Measurements from ENCODE around the gene NEGR1. TPM values are rescaled to one million over a fixed set of nuclear protein-coding genes. Genes with fewer than 3 reads are reported as not detected.
A peak's percentile ranks its signal among the peaks of the same experiment; 100 is the strongest.

Gene NEGR1
- total RNA-seq, 1 experiment from 2014 or later = 3.0 TPM

DNA sequence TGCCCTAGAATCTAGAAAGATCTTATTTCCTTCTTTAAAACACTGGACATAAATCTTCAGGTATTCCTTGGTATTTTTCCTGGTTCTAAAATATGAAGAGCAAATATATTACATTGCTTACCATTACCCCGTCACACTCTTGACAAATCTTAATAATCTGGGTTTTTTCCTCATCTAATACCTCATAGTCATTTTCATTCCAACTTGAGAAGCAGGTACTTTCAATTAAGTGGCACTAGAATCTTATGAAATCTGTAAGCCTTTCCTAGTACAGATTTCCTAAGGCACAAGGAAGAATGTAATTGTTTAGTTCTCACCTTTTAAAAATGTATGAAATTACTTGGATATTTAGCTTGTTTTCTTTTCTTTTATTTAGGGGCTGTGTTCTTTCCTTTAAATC lies 720.0 kb downstream of the NEGR1 start:
- no peak for DNase-seq (ENCODE audit: low spot score)

DNA sequence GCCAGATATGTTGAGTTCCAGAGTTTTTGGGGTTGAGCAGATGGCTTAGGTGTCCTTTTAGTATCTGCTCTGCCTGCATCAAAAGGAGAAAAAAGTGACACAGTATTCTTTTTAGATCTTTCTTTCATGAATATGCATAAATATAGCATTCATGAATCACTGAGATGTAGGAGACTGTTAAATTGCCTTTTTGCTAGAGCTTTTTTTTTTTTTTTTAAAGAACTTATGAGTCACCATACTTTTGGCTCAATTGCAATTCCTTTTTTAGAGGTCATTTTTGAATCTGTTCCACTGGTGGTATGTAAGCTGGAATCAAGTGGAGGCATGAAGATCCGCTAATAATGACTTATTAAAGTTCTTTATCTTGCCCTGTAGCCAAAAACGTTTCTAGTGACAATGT lies 720.6 kb downstream of the NEGR1 start:
- no peak for DNase-seq (ENCODE audit: low spot score)

DNA sequence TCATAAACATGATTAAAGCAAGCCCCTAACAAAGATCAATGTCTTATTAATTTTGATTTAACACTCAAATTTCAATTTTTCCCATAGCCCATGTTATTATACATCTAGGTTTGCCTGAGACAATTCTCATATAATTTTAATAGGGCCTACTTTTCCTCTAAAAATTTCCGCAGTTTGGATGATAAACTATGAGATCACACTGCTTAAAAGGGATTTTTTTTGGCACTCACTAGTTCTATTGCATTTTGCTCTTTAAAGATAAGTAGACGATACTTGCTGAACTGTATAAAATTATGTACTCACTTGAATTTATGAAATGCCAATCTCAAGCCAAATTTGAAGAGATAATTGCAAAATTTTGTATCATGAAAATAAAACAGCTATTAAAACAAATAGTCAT lies 721.1 kb downstream of the NEGR1 start:
- no peak for DNase-seq (ENCODE audit: low spot score)

DNA sequence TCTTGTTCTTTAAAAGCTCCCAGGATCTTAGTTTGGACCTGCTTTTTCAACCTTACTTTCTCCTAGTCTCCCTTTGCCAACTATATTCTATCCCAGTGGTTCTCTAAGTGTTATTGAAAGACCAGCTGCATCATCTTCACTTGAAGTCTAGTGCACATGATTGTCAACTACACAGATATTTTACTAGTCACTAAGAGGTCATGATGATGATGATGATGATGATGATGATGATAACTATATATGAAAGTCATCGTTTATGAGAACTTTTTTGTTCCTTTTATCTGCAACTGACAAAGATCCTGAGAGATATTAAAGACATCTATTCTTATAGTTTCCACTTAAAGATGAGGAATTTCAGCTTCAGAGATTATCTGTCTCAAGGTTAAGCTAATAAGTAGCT lies 722.5 kb downstream of the NEGR1 start:
- no peak for DNase-seq (ENCODE audit: low spot score)

DNA sequence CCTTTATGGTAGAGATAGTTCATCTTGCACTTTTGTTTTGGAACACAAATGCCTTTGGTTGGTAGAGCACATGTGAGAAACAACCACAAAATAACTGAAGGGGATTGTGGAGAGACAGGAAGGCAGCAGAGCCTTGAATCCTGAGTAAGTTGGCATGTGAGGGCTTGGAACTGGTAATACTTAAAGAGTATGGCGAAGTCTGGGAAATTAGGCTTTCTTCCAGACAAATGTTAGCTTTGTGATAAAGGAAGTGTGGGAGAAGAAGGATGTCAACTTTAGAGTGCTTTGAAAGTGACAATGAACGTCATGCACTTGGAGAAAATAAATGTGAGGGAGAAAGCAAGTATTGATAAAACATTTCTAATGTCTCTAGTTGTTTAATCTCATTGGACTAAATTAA lies 725.2 kb downstream of the NEGR1 start:
- no peak for DNase-seq (ENCODE audit: low spot score)

DNA sequence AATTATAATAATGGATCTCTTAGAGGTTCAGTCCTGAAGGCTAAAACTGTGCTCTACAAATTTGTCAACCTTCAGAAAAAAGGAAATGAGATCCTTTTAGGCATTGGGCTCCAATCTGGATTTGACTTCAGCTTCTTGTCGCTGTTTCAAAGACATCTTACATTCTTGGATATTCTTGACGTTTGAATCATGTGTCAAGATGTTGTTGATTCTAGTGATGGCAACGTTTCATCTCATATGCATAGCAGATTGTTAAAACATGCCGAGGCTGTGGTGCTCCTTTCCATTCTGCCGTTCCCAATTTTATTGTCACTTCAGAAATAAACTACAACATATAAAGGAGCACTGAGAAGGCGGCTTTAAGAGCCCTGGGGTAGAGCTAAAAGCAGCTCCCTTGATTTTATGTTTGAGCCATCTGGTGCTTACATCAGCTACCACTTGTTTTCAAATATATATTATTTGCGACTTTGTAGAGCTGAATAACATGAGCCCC lies 733.9 kb downstream of the NEGR1 start:
- no peak for DNase-seq (ENCODE audit: low spot score)

DNA sequence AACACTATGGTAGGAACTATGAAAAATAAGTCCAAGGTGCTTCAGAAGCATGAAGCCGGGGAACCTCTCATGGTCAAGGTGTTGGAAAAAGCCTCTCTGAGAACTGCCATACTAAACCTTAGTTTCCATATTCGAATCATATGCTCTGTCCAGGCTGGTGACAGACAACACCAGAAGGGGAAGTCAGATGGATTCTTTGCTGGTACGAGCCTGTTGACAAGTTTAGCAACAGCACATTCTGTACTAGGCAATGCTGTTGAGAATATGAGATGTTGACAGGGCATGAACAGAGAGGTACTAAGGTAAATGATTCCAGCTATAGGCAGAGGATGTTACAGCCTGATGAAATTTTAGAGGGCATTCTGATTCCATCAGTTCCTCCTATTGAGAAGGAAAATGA lies 740.2 kb downstream of the NEGR1 start:
- DNase-seq (ENCODE audit: low spot score) = no peak

DNA sequence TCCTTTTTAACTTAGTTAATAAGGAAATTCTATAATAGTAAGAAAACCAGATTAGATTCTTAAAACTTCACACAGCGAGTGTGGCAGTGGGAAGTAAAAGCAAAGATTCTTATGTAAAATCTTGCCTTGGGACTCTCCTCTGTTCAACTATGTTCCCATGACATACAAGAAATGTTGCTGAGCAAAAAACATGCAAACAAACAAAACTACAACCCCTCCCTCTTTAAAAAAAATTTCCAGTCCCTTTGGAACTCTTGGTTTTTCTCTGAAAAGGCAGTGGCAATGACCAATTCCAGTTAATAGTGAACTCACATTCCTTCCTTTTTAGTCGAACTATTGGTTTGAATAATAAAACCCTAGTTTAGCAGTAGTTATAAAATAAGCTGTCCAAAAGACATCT lies 748.4 kb downstream of the NEGR1 start:
- DNase-seq (ENCODE audit: low spot score) = no peak

DNA sequence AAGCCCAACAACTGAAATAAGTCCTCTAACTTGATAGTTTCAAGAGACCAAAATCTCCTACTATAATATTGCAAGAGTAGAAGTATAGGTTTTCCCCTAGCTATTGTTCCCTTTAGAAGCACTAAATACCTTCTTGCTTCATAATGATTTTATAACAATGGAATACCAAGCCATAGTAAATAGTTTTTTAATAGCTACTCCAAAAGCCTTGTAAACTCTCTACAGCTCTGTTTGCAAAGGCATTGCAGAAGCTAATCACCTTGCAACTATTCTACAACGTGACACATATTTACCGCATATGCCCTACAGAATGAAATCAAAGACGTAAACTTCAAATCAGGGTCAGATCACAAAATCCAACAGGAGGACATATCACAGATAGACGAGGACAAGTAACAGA lies 750.0 kb downstream of the NEGR1 start:
- DNase-seq (ENCODE audit: low spot score) = no peak

DNA sequence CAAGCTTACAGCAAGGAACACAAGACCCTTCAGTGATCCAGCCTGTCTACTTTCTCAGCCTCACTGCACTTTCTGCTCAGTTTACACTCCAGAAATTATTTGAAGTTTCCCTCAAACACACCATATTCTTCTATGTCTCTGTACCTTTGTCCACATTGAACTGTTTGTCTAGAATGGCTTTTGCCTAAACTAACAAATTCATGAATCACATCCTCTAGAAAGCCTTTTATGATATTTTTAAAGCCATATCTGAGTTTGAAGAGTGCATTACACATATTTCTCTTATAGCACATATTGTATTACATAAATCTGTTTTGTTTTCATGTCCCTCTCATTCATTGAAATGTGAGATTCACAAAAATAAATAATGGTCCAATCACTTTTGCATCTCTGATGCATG lies 755.5 kb downstream of the NEGR1 start:
- no peak for DNase-seq (ENCODE audit: low spot score)

DNA sequence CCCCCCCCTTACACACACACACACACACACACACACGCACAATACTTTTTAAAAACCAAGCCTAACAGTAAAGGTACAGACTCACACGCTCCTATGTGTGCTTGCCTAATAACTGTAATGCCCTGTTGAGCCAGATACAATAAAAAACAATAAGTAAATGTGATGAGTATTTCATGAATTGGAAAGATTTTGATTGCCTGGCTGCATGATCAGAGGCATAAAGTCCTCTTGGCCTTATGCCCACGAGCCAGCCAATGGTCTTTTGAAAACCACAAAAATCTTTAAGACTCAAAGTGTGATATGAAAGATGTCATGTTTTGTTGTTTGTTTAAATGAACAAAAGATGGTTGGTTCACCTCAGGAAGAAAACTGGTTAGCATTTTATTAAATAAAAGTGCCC lies 759.6 kb downstream of the NEGR1 start:
- no peak for DNase-seq (ENCODE audit: low spot score)

DNA sequence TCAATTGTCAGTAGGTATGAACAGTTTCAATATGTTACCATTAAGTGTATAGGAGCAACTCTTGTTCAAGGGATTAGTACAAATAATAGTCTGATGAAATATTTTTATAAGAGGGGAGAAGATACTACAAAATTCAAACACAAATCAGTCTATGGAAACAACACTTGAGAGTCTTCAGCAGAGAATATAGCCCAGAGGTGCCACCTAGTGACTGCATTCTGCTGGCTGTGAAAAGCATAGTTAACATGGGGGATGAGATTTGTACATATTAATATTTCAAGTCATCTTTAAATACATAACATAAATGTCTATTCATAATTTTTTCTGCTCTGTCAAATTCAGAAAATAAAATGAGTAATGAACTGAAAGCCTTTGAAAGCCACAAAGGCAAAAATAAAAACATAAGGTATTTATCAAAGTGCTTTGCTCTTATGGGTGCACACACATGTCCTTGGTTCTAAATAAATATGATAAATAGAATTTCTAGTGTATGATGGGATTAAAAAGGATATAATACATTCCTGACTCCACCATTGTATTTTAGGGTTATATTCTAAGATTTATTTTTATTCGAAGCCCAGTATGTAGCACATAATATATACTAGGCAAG lies 760.6 kb downstream of the NEGR1 start:
- DNase-seq (ENCODE audit: low spot score) = peak; percentile 39

DNA sequence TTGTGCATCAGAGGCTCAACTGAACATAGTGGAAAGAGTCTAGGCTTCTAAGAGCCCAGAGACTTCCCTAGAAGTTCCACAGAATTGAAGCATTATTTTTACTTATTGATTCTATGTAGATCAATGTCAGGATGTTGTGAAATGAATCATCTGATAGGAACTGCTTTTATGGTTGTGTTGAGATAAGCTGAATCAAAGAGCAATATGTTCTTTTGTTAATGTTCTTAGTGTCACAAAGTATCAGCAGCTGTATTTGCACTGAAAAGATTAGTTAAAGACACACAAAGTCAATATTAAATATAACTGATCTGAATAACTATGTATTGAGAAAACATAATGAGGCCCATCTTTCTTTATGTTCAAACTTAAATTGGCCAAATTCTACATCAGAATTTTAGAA lies 770.8 kb downstream of the NEGR1 start:
- DNase-seq (ENCODE audit: low spot score) = no peak

DNA sequence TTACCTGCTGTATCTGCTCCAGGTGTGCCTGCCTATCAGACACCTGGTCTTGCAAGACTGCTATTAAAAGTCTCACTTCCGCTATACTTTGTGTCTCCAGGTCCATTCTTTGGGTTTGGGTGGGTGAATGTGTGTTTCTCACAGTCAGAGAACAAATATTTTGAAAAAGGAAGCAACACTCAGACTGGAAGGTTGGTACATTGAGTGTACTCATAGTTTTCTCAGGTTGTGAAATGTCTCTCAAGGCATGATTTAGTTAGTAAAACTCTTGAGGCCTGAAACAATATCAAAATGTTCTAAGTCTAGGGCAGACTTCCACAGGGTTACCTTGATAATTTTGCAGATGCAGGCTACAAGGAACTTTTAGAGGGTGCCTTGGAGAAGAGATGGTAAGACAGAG lies 771.6 kb downstream of the NEGR1 start:
- DNase-seq (ENCODE audit: low spot score) = no peak

DNA sequence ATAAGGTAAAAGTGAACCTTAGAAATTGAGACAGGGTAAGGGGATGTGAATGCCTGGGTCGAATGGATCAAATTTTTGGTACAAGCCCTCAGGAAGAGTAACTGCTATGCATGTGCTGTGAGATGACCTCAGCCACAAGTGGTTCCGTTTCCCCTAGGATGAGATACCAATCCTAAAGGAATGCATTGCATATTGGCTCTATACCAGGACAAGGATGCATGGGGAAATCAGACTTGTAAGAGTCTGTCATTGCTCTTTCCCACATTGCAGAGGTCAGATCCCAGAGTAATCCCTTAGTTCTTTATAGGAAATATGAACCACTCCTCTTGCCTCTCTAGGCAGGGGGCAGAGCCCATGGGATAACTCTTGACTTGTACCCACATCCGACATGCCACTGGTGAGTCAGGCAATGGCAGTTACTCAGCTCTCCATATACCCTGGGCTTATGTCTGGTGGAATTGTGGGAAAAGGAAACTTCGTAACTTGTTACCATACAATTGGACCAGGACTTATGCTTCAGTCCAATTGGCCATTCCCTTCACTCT lies 773.2 kb downstream of the NEGR1 start:
- DNase-seq (ENCODE audit: low spot score) = no peak

DNA sequence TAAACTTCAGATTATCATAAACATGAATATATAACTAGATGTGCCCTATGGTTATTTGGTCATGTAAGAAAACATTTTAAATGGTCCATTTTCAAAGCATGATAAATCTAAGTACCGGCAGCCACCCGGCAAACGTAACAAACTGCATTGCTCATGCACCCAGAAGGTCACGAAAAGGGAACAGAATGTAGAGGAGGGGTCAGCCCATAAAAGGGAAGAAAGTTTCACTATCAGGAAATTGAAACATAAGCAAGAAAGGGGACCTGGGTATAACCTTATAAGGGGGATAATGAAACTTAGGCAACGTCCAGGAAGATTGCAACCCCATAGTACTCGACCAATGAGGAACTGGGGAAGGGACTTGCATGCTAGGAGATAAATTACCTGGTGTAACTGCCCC lies 780.3 kb downstream of the NEGR1 start:
- no peak for DNase-seq (ENCODE audit: low spot score)

DNA sequence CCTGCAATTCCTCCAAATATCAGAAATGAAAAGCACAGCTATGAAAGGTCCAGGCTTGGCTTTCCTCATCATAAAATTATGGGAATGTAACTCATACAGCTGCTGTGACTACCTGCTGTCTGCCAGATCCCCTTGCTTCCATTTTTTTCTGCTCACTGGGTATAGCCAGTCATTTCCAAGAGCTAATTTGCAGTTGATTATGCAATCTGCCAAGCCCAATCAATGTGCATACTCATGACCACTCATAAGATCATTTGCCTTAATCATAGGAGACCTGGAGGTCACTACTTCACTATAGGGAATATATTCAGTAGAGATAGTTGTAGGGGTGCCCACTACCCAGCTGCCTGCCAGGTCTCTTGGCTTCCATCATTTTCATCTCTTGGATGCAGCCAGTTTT lies 783.8 kb downstream of the NEGR1 start:
- DNase-seq (ENCODE audit: low spot score) = no peak

DNA sequence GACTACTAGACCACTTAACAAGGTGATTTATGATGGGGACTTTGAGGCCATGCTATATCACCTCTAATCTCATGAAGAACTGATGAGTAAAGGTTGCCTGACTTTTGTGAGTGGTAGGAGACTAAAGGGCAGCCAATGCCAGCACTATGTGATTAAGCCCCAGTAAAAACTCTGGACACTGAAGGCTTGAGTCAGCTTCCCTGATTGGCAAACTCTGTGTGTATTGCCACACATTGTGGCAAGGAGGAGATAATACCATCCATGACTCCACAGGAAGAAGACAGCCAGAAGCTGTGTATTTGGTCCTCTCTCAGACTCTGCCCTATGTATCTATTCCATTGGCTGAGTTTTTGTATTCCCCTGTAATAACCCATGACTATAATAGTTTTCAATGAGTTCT lies 788.2 kb downstream of the NEGR1 start:
- no peak for DNase-seq (ENCODE audit: low spot score)

DNA sequence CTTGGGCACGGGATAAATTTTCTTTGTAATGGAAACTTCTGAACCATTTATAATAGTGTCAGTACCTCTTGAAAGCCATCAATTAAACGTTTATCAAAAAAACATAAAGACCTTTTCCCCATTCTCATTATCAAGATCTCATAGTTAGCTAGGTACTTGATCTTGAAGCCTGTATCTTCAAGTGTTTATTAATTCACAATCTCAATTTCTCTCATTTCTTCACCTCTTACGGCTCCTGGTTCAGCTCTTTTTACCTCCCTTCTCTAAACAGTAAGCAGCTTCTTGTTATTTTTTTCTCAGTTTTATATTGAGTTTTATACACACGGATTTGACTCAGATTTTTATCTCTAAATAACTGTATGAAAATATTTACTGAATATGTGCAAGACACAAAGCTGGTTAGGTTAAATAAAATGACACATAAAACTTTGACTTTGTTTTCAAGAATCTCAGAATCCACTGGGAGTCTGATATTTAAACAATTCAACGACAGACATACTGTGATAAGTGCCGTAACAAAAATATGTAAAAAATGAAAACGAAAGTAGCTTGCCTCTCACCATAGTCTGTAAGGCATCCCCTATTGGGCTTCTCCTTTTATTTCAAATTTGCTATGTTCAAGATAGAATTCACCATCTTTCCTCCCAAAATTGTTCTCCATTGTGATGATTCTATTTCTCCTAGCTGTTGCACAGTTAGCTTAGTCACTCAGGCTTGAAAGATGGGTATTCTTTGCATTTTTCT lies 789.9 kb downstream of the NEGR1 start:
- no peak for DNase-seq (ENCODE audit: low spot score)

DNA sequence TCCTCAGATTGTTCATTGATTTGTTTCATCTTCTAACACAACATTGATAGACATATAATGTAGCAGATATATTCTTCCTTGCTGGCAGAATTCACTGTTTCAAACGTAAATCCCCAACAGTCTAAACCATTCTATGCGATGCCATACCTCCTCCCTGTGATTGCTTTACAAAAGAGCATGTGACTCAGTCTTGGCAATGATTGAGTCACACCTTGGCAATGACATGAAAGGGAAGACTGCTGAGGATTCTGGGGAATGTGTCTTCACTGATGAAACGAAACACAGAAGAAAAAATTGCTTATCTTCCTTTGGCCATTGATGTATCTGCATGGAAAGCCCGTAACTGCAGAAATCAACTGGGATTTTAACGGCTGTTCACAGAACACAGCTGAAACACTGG lies 791.9 kb downstream of the NEGR1 start:
- peak; percentile 40 for DNase-seq (ENCODE audit: low spot score)

DNA sequence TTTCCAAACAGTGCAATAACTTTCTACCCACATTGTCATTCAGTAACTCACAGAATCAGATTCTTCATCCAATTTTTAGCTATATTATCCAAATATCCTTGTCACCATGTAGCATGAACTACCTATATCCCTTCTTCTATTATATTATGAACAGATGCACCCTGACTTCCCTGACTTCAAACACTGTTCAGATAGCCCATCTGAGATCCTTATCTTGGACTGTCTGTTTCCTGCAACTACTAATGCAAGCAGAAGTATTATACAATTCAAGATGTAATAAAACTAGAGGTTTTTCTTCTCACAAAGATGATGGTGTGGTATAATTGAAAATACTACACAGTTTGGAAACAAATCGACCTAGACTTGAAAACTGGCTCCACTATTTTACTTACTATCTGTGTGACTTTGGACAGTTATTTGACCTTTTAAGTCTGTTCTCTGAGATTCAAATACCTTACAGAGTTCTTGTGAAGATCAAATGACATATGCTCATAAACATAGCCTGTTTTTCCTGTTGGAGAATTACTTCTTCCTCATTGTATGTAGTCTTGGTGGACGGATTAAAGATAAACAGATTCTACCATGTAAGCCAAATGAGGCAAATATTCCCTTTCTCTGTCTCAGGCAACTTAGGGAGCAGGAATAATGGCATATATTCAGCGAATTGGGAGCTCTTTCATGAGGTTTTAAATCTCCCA lies 793.6 kb downstream of the NEGR1 start:
- DNase-seq (ENCODE audit: low spot score) = no peak

DNA sequence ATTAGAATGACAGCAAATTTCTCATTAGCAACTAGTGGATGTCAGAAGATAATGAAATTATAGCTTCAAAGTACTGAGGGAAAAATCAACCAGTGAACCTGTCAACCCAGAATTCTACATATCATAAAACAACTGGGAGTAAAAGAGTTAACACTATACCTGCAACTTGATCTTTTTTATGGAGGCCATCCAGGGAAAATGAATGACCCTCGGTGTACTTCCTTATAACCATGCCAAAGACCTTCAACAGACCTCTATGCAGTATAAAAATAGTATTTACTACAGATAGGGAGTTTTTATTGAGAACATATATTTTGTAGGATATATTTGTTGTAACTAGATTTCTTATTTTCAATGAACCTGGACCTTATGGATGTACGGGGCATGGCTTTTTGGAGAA lies 809.0 kb downstream of the NEGR1 start:
- no peak for DNase-seq (ENCODE audit: low spot score)

DNA sequence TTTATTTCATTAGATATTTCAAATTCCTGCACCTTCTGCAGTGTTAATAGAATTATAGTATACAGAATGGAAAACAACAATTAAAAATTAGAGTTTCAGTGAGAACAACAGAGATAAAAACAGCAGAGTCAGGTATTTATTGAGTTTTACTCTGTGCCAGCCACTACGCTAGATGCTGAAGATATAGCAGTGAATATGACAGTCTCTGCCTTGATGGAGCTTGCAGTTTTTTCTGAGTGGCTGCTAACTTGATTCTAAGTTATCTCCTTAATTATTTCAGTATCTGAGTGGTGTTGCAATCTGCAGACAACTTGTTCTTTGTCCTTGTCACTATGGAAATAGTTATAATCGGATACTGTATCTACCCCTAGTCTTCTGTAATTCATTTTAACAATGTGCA lies 817.2 kb downstream of the NEGR1 start:
- DNase-seq (ENCODE audit: low spot score) = no peak
